Brain microvascular endothelial cell (primary cell): ENCODE measurements around the gene ZNF787.

Experiments used
- DNase-seq: peaks from one replicate; pipeline ENCODE4 v3.0.0-alpha.2; 2020
- H3K27ac ChIP-seq: fragments of 250-450 bp; sonication (Bioruptor Pico); 2 replicates; pipeline ENCODE4 v1.5.1; 2020; ENCODE audit warnings: mild to moderate bottlenecking, moderate library complexity
- H3K27me3 ChIP-seq: fragments of 250-450 bp; sonication (Bioruptor Pico); replicated peaks from 2 replicates; pipeline ENCODE4 v1.5.1; 2020; ENCODE audit warnings: mild to moderate bottlenecking
- H3K36me3 ChIP-seq: fragments of 250-450 bp; sonication (Bioruptor Pico); replicated peaks from 2 replicates; pipeline ENCODE4 v1.5.1; 2020; ENCODE audit warnings: mild to moderate bottlenecking
- H3K4me3 ChIP-seq: 2 replicates; pipeline ENCODE4 v1.5.1; 2011; ENCODE audit warnings: low read depth, mild to moderate bottlenecking, control low read depth, low read length, moderate library complexity
- in situ Hi-C: cut with HindIII; loops from 2 replicates; pipeline ENCODE4 v1.10.0; 2017; ENCODE audit warnings: low sequenced_read_pairs, low pct_ligation_motif_present
- TF ChIP-seq, protein P1 (sequence below): IDR thresholded peaks from 2 replicates; pipeline ENCODE4 v1.5.1; 2011; ENCODE audit warnings: low read depth, mild to moderate bottlenecking, moderate library complexity, low read length, control low read depth, inconsistent platforms; ENCODE audit errors: missing control alignments

Gene ZNF787

DNA sequence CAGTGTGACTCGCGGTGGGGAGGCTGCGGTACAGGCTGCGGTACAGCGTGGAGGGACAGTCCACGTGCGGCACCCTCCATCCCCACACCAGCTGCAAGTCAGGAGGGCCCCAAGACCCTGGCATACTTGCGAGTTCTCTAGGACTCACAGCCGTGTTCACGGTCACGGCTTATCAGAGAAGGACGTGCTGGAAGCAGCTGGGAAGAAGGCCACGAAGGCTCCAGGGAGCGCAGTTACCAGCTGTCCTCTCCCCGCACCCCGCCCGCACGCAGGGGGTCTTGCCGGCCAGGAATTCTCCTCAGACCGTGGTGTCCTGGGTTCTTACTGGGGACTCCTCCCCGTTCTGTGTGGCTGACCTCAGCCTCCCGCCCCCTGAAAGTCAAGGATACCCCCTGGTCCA is 26.2 kb upstream of the ZNF787 start:
- Histone ChIP-seq H3K36me3 (peaks cover 26% of the 10 kb centered on the region), H3K27me3 (no peaks in the 10 kb centered on the region), H3K27ac (no peak overlapping the region), H3K4me3 (no peak overlapping the region)
- TF ChIP-seq, protein P1, sequence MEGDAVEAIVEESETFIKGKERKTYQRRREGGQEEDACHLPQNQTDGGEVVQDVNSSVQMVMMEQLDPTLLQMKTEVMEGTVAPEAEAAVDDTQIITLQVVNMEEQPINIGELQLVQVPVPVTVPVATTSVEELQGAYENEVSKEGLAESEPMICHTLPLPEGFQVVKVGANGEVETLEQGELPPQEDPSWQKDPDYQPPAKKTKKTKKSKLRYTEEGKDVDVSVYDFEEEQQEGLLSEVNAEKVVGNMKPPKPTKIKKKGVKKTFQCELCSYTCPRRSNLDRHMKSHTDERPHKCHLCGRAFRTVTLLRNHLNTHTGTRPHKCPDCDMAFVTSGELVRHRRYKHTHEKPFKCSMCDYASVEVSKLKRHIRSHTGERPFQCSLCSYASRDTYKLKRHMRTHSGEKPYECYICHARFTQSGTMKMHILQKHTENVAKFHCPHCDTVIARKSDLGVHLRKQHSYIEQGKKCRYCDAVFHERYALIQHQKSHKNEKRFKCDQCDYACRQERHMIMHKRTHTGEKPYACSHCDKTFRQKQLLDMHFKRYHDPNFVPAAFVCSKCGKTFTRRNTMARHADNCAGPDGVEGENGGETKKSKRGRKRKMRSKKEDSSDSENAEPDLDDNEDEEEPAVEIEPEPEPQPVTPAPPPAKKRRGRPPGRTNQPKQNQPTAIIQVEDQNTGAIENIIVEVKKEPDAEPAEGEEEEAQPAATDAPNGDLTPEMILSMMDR, result no peak
- DNase-seq, result no peak
- in situ Hi-C loops, result no loop called here

DNA sequence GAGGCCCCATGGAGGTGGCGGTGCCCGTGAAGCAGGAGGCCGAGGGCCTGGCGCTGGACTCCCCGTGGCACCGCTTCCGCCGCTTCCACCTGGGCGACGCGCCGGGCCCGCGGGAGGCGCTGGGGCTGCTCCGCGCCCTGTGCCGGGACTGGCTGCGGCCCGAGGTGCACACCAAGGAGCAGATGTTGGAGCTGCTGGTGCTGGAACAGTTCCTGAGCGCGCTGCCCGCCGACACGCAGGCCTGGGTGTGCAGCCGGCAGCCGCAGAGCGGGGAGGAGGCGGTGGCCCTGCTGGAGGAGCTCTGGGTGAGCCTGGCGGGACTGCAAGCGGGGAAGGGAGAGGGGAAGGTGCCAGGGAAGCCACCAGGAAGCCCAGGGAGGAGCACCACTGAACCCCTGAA is 25.8 kb upstream of the ZNF787 start:
- Histone ChIP-seq H3K36me3 (peaks cover 26% of the 10 kb centered on the region), H3K27me3 (no peaks in the 10 kb centered on the region), H3K4me3 (no peak overlapping the region), H3K27ac (no peak overlapping the region)
- in situ Hi-C loops, result no loop called here
- DNase-seq, result no peak
- TF ChIP-seq, protein P1, result no peak

DNA sequence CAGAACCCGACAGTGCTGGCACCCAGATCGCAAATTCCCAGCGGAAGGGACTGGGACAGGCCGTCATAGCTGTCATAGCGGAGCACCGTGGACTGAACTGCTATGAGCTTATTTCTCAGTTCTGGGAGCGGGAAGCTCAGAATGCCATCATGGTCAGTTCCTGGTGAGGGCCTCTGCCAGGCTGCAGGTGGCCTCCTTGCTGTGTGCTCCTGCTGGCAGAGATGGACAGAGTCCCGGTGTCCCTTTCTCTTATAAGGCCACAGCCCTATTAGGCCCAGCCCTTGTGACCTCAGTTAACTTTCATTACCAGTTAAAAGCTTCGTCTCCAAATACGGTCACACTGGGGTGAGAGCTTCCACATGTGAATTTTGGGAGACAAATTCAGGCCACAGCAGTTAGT is 24.6 kb upstream of the ZNF787 start:
- Histone ChIP-seq H3K27me3 (no peaks in the 10 kb centered on the region), H3K36me3 (peaks cover 26% of the 10 kb centered on the region), H3K4me3 (no peak overlapping the region), H3K27ac (no peak overlapping the region)
- in situ Hi-C loops, result no loop called here
- no peak for DNase-seq
- TF ChIP-seq, protein P1, result no peak

DNA sequence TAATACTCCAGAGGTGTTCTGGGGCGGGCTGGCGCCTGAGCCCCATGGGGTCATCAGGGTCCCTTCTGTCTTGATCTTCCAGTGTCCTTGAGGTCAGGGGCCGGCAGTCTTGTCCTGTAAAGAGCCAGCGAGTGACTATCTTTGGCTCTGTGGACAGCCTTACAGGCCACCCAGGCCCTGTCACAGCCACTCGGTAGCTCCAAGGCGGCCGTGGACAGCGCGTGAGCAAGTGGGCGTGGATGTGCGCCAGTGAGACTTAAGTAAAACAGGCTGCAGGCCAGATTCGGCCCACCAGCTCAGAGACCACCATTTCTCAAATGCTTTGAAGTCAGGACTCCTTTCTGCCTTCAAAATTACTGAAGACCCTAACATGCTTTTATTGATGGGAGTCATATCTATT is 23.7 kb upstream of the ZNF787 start:
- Histone ChIP-seq H3K36me3 (peaks cover 25% of the 10 kb centered on the region), H3K4me3 (no peak overlapping the region), H3K27me3 (no peaks in the 10 kb centered on the region), H3K27ac (no peak overlapping the region)
- no peak for DNase-seq
- TF ChIP-seq, protein P1, result no peak
- in situ Hi-C loops, result no loop called here

DNA sequence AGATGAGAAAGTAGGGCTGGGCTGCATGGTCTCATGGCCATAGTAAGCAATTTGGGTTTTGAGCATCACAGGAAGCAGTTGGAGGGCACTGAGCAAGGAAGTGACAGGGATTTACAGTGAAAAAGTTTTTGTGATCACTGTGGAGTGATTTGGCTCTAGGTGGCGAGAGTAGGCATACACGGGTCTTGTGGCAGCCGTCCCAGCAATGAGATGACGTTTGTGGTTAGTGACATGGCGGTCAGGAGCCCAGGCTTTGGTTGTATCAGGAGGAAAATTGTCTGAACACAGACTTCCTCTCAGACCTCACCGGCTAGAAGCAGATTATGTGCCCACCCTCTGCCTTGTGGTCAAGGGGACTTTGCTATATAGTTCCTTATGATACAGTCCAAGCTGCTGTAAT is 23.3 kb upstream of the ZNF787 start:
- no peak for DNase-seq
- H3K36me3 ChIP-seq, result peaks cover 21% of the 10 kb centered on the region
- no peak overlapping the region for H3K27ac ChIP-seq
- TF ChIP-seq, protein P1, result no peak
- in situ Hi-C loops, result no loop called here
- H3K27me3 ChIP-seq, result no peaks in the 10 kb centered on the region
- H3K4me3 ChIP-seq, result no peak overlapping the region

DNA sequence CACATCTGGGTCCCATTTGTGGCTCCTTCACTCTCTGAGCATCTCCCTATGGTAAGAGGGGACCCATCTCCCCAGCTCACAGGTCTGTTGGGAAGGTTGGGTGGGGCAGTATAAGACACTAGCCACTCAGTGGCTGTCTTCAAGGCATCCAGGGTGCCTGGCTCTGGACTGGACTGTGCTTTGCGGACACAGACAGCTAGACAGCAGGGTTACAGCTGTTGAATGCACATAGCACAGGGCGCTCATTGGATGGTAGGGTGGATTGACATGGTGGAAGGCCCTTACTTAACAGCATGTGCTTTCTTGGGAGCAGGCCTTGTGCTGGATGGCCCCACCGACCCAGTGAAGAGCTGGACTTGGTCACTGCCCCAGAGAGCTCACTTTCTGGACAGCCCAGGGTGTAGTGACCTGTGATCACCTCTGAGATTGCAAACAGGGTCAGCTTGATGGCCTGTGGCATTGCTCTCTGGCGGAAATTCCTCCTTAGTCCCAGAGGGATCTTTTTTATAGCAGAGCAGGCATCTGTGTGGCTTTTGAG is 21.9 kb upstream of the ZNF787 start:
- in situ Hi-C loops, result no loop called here
- DNase-seq, result no peak
- no peak overlapping the region for H3K4me3 ChIP-seq
- H3K27me3 ChIP-seq, result no peaks in the 10 kb centered on the region
- TF ChIP-seq, protein P1, result no peak
- peaks cover 13% of the 10 kb centered on the region for H3K36me3 ChIP-seq
- no peak overlapping the region for H3K27ac ChIP-seq
